Body of pancreas (tissue), 4 donors: Measurements from ENCODE around the gene NUDT17.

Experiments
- CTCF ChIP-seq, 7 experiments: fragments of 450-650 bp in 4 of 7; fragments of 200-600 bp in 3 of 7; sonication (generic) in 3 of 7; IDR thresholded peaks; one replicate each; pipeline ENCODE4 v1.5.1; 2016 to 2019; ENCODE audit warnings: antibody characterized with exemption in 7 of 7
- POLR2A ChIP-seq, 3 donors: fragments of 450-650 bp; IDR thresholded peaks; one replicate each; pipeline ENCODE4 v1.6.1; 2016; ENCODE audit warnings: antibody characterized with exemption in 3 of 3, mild to moderate bottlenecking in 2 of 3

GRCh38 chr1:145863282-145864018 is 18.0 kb downstream of the NUDT17 start:
- TF ChIP-seq CTCF (IDR thresholded peaks at IDR 0.05) (no peak), POLR2A (IDR thresholded peaks at IDR 0.05) (no peak)
